Fibroblast of lung (primary cell): ENCODE measurements around the gene LTA4H. TPM values are rescaled to one million over a fixed set of nuclear protein-coding genes. Genes with fewer than 3 reads are reported as not detected.

ENCODE experiments used
- DNase-seq, 2 donors: peaks; one replicate each; pipeline versions ENCODE4 v3.0.0 to v3.0.0-alpha.2; 2010; ENCODE audit warnings: low read depth in 2 of 2
- H2AFZ ChIP-seq: 2 replicates; pipeline ENCODE4 v1.5.1; 2012; ENCODE audit warnings: low read length, control low read depth, inconsistent platforms
- H3K27ac ChIP-seq: 2 replicates; pipeline ENCODE4 v1.5.1; 2011; ENCODE audit warnings: low read length, control low read depth; ENCODE audit not compliant: insufficient read depth
- H3K27me3 ChIP-seq: 2 replicates; pipeline ENCODE4 v1.5.1; 2011; ENCODE audit warnings: mild to moderate bottlenecking, low read length; ENCODE audit not compliant: control insufficient read depth, insufficient read depth
- H3K36me3 ChIP-seq: 2 replicates; pipeline ENCODE4 v1.5.1; 2011; ENCODE audit warnings: low read length; ENCODE audit not compliant: control insufficient read depth, insufficient read depth
- H3K4me1 ChIP-seq: 2 replicates; pipeline ENCODE4 v1.5.1; 2011; ENCODE audit warnings: low read length; ENCODE audit not compliant: control insufficient read depth, insufficient read depth; ENCODE audit errors: extremely low read depth
- H3K4me2 ChIP-seq: 2 replicates; pipeline ENCODE4 v1.5.1; 2011; ENCODE audit warnings: low read length, control low read depth; ENCODE audit not compliant: insufficient read depth; ENCODE audit errors: extremely low read depth
- H3K4me3 ChIP-seq, 4 experiments: fragments of 200-600 bp in 1 of 4; sonication (generic) in 1 of 4; replicated peaks in 1 of 4; 2 replicates each; pipeline ENCODE4 v1.5.1; 2011 to 2016; ENCODE audit warnings: low read length in 4 of 4, low read depth in 3 of 4, mild to moderate bottlenecking in 3 of 4, control low read depth in 2 of 4, inconsistent platforms in 1 of 4, mixed read lengths in 1 of 4; ENCODE audit not compliant: insufficient read depth in 1 of 4; ENCODE audit errors: control extremely low read depth in 1 of 4
- H3K79me2 ChIP-seq: 2 replicates; pipeline ENCODE4 v1.5.1; 2012; ENCODE audit warnings: mild to moderate bottlenecking, low read length, inconsistent platforms; ENCODE audit not compliant: control insufficient read depth, insufficient read depth
- H3K9ac ChIP-seq: 2 replicates; pipeline ENCODE4 v1.5.1; 2011; ENCODE audit warnings: mild to moderate bottlenecking, low read length, control low read depth; ENCODE audit not compliant: insufficient read depth
- H3K9me3 ChIP-seq: 2 replicates; pipeline ENCODE4 v1.5.1; 2012; ENCODE audit warnings: low read depth, low read length; ENCODE audit not compliant: control insufficient read depth, insufficient read depth
- H4K20me1 ChIP-seq: 2 replicates; pipeline ENCODE4 v1.5.1; 2011; ENCODE audit warnings: low read length; ENCODE audit not compliant: control insufficient read depth, insufficient read depth; ENCODE audit errors: extremely low read depth
- CTCF ChIP-seq, 2 donors: IDR thresholded peaks in 1 of 2; conservative IDR thresholded peaks in 1 of 2; 1 replicate in 1 of 2; 2 replicates in 1 of 2; pipeline ENCODE4 v1.5.1; 2011 to 2012; ENCODE audit warnings: low read length in 2 of 2, control low read depth in 1 of 2, inconsistent platforms in 1 of 2, low read depth in 1 of 2, mild to moderate bottlenecking in 1 of 2
- EZH2 ChIP-seq: IDR thresholded peaks from 2 replicates; pipeline ENCODE4 v1.5.1; 2012; ENCODE audit warnings: low read length, control low read depth, mild to moderate bottlenecking; ENCODE audit errors: missing control alignments
- polyA plus RNA-seq, 2 donors: library from polyadenylated mRNA; depleted of rRNA in 1 of 2; stranded (reverse) in 1 of 2; unstranded in 1 of 2; fragments of >200 nt; gene quantifications; 2 replicates each; pipeline ENCODE4 v1.2.1, GENCODE V29; 2011 to 2012; ENCODE audit warnings: missing spikeins in 1 of 2
- total RNA-seq: library from RNA; depleted of rRNA; stranded (reverse); fragments of >200 nt; gene quantifications from 2 replicates; pipeline ENCODE4 v1.2.1, GENCODE V29; 2014

LTA4H gene
- total and polyA plus RNA-seq, 2 donors (not counting 1 experiment from before 2014, with no cell fraction given), result 81.1 to 100 TPM

DNA sequence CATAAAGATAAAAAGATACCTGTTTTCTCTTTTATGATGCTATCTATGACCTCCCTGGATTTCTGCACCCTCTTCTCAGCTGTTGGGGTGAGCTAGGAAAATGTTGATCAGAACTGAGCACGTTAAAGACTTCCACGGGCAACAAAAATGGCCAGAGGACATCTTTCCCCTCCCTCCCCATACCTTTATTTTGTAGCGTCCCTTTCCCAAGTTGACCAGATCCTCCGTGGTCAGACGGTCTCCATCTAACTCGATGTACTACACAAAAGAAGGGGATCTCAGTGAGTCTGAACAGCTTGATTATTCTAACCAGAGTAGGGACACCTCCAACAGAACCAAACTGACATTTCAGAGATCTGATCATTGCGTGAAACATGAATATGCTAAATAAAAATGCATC, 41.5 kb downstream of the LTA4H start:
- H3K4me3 ChIP-seq, result no peak overlapping the region
- no peak for TF ChIP-seq CTCF (conservative IDR thresholded peaks at IDR 0.05 in 1 of 2, IDR thresholded peaks at IDR 0.05 in 1 of 2; ENCODE audit: low read depth in 1 of 2, low read length in 2 of 2)
- TF ChIP-seq EZH2, result no peak
- H3K36me3 ChIP-seq, result no peaks in the 10 kb centered on the region
- no peak overlapping the region for H3K9ac ChIP-seq
- H3K4me2 ChIP-seq, result no peak overlapping the region
- no peaks in the 10 kb centered on the region for H3K79me2 ChIP-seq
- no peaks in the 10 kb centered on the region for H4K20me1 ChIP-seq
- no peak overlapping the region for H3K27ac ChIP-seq
- H3K4me1 ChIP-seq, result no peaks in the 10 kb centered on the region
- no peak overlapping the region for H2AFZ ChIP-seq
- peaks cover 2% of the 10 kb centered on the region for H3K27me3 ChIP-seq
- no peaks in the 10 kb centered on the region for H3K9me3 ChIP-seq
- DNase-seq, result no peak

DNA sequence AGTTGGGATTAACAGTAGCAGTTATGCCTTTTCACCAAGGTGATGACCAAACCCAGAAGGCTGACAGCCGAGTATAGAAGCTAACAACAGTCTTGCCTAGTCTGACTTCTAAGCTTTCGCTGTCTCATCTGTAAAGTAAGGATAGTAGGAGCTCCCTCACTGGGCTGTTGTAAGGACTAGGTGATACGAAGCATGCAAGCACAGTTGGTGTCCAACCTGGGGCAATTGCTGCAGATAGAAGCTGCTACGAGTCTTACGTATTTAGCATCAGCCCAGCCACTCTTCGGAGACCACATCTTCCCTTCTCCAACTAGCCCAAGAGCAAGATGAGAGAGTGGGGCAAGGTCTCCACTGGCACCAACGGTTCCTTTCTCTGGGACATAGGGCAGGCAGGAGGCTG, 45.3 kb downstream of the LTA4H start:
- Histone ChIP-seq H3K27me3 (peaks cover 5% of the 10 kb centered on the region), H3K9me3 (no peaks in the 10 kb centered on the region), H2AFZ (no peak overlapping the region), H4K20me1 (no peaks in the 10 kb centered on the region), H3K9ac (no peak overlapping the region), H3K4me3 (no peak overlapping the region), H3K79me2 (no peaks in the 10 kb centered on the region), H3K36me3 (no peaks in the 10 kb centered on the region), H3K4me2 (no peak overlapping the region), H3K4me1 (no peaks in the 10 kb centered on the region), H3K27ac (no peak overlapping the region)
- no peak for DNase-seq
- TF ChIP-seq CTCF (conservative IDR thresholded peaks at IDR 0.05 in 1 of 2, IDR thresholded peaks at IDR 0.05 in 1 of 2; ENCODE audit: low read depth in 1 of 2, low read length in 2 of 2) (no peak), EZH2 (no peak)

DNA sequence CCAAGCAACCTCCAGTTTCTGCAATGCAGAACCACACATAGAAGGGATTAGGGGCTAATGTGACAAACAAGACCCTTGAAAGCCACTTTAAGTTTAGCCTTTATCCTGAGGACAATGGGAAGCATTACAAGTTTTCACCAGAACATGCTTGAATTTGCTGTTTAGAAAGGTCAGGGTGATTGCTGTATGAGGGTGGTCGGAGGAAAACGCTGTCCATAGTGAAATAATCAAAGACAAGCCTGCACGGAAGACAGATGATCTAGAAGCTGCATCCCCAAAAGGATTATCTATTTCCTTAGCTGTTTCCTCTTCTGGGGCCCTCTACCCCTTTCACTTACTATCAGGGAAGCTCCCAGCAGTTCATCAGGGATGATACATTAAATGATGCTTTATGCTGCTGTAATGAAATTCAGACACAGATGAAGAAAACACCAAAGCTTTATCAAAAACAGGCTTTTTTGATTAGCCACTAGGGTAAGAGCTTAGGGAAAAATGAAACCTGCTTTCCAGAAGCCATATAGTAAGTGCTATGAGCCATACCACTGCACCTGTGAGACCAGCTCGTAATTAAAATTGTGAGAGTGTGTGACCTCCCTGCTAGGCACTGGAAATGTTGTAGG, 45.8 kb downstream of the LTA4H start:
- Histone ChIP-seq H3K27me3 (peaks cover 5% of the 10 kb centered on the region), H3K9ac (no peak overlapping the region), H3K27ac (no peak overlapping the region), H3K4me1 (no peaks in the 10 kb centered on the region), H3K4me2 (no peak overlapping the region), H2AFZ (no peak overlapping the region), H3K36me3 (no peaks in the 10 kb centered on the region), H3K79me2 (no peaks in the 10 kb centered on the region), H3K4me3 (no peak overlapping the region), H4K20me1 (no peaks in the 10 kb centered on the region), H3K9me3 (no peaks in the 10 kb centered on the region)
- TF ChIP-seq EZH2 (no peak), CTCF (conservative IDR thresholded peaks at IDR 0.05 in 1 of 2, IDR thresholded peaks at IDR 0.05 in 1 of 2; ENCODE audit: low read depth in 1 of 2, low read length in 2 of 2) (no peak)
- no peak for DNase-seq
